OCI-LY1 (cell line): Measurements from ENCODE around the gene KLHDC10.

Experiments
- H2AFZ ChIP-seq: fragments of 200-600 bp; sonication (generic), shearing (Covaris generic); 2 replicates; pipeline ENCODE4 v1.6.0; 2014; ENCODE audit warnings: antibody characterized with exemption, mild to moderate bottlenecking, low read length
- H3F3A ChIP-seq: fragments of 200-600 bp; sonication (generic), shearing (Covaris generic); 2 replicates; pipeline ENCODE4 v1.6.0; 2014; ENCODE audit warnings: mild to moderate bottlenecking, antibody characterized with exemption, low read length, moderate library complexity; ENCODE audit not compliant: insufficient read depth
- H3K27ac ChIP-seq: fragments of 200-600 bp; sonication (generic); 2 replicates; pipeline ENCODE4 v1.5.1; 2014; ENCODE audit warnings: low read length, mixed run types, mild to moderate bottlenecking, low read depth; ENCODE audit not compliant: poor library complexity, severe bottlenecking
- H3K27me3 ChIP-seq: fragments of 200-600 bp; sonication (generic); 2 replicates; pipeline ENCODE4 v1.6.0; 2014; ENCODE audit warnings: antibody characterized with exemption, mild to moderate bottlenecking, low read length, moderate library complexity; ENCODE audit not compliant: insufficient read depth
- H3K36me3 ChIP-seq: fragments of 200-600 bp; sonication (generic); 2 replicates; pipeline ENCODE4 v1.6.1; 2014; ENCODE audit warnings: mild to moderate bottlenecking, antibody characterized with exemption, low read length, moderate library complexity, mixed read lengths; ENCODE audit not compliant: insufficient read depth
- H3K4me1 ChIP-seq: fragments of 200-600 bp; sonication (generic); 2 replicates; pipeline ENCODE4 v1.5.1; 2014; ENCODE audit warnings: mild to moderate bottlenecking, low read length, moderate library complexity; ENCODE audit not compliant: insufficient read depth, severe bottlenecking
- H3K4me2 ChIP-seq: fragments of 200-600 bp; sonication (generic), shearing (Covaris generic); 2 replicates; pipeline ENCODE4 v1.6.1; 2014; ENCODE audit warnings: low read length
- H3K4me3 ChIP-seq: fragments of 200-600 bp; sonication (generic); 2 replicates; pipeline ENCODE4 v1.5.1; 2014; ENCODE audit warnings: low read length, low read depth, mild to moderate bottlenecking, mixed read lengths; ENCODE audit not compliant: poor library complexity, severe bottlenecking
- H3K79me2 ChIP-seq: fragments of 200-600 bp; shearing (Covaris generic); 2 replicates; pipeline ENCODE4 v1.6.1; 2016; ENCODE audit warnings: mixed run types, low read length, mixed read lengths; ENCODE audit not compliant: insufficient read depth
- H3K9ac ChIP-seq: fragments of 200-600 bp; sonication (generic), shearing (Covaris generic); 2 replicates; pipeline ENCODE4 v1.6.1; 2014; ENCODE audit warnings: mild to moderate bottlenecking, low read length, mixed read lengths
- H3K9me2 ChIP-seq: fragments of 200-600 bp; sonication (generic), shearing (Covaris generic); 2 replicates; pipeline ENCODE4 v1.6.1; 2014; ENCODE audit warnings: low read depth, mild to moderate bottlenecking, low read length, mixed read lengths
- H3K9me3 ChIP-seq: fragments of 200-600 bp; shearing (Covaris generic); 2 replicates; pipeline ENCODE4 v1.6.1; 2014; ENCODE audit warnings: low read length, mixed read lengths
- H4K20me1 ChIP-seq: fragments of 200-600 bp; sonication (generic), shearing (Covaris generic); 2 replicates; pipeline ENCODE4 v1.6.0; 2016; ENCODE audit warnings: mild to moderate bottlenecking, low read length; ENCODE audit not compliant: insufficient read depth
- CTCF ChIP-seq: fragments of 200-600 bp; sonication (generic), shearing (Covaris generic); IDR thresholded peaks from 2 replicates; pipeline ENCODE4 v1.5.1; 2017; ENCODE audit warnings: mild to moderate bottlenecking, antibody characterized with exemption, low read length, moderate library complexity, mixed read lengths
- EZH2 ChIP-seq: fragments of 200-600 bp; sonication (generic), shearing (Covaris generic); IDR thresholded peaks from 2 replicates; pipeline ENCODE4 v1.8.0; 2017; ENCODE audit warnings: borderline replicate concordance, mixed run types, mild to moderate bottlenecking, antibody characterized with exemption, low read length, moderate library complexity, mixed read lengths

Gene KLHDC10

GRCh38 chr7:130107949-130108674, 37.8 kb downstream of the KLHDC10 start:
- no peaks in the 10 kb centered on the region for H3K27me3 ChIP-seq
- no peak overlapping the region for H2AFZ ChIP-seq
- H3K9ac ChIP-seq = no peak overlapping the region
- peaks cover 5% of the 10 kb centered on the region; the same call in 1 of the 2 replicates for H3K36me3 ChIP-seq
- no peak overlapping the region for H3K27ac ChIP-seq
- TF ChIP-seq CTCF = no peak
- peaks cover 2% of the 10 kb centered on the region; the same call in 1 of the 2 replicates for H3K9me3 ChIP-seq
- H3F3A ChIP-seq = no peaks in the 10 kb centered on the region
- peaks cover 11% of the 10 kb centered on the region for H3K4me1 ChIP-seq
- no peak overlapping the region for H3K4me3 ChIP-seq
- no peak overlapping the region for H3K4me2 ChIP-seq
- no peaks in the 10 kb centered on the region for H3K9me2 ChIP-seq
- H3K79me2 ChIP-seq = no peaks in the 10 kb centered on the region
- no peaks in the 10 kb centered on the region for H4K20me1 ChIP-seq

GRCh38 chr7:130108809-130109208, 38.5 kb downstream of the KLHDC10 start:
- H3K27ac ChIP-seq = no peak overlapping the region
- H3K4me1 ChIP-seq = peaks cover 18% of the 10 kb centered on the region
- H3K27me3 ChIP-seq = no peaks in the 10 kb centered on the region
- no peak for TF ChIP-seq EZH2
- no peak for TF ChIP-seq CTCF
- peaks cover 5% of the 10 kb centered on the region; the same call in 1 of the 2 replicates for H3K36me3 ChIP-seq
- H3K4me2 ChIP-seq = no peak overlapping the region
- H3K79me2 ChIP-seq = no peaks in the 10 kb centered on the region
- H3K9me3 ChIP-seq = peaks cover 2% of the 10 kb centered on the region; the same call in 1 of the 2 replicates
- H3K4me3 ChIP-seq = no peak overlapping the region
- H3K9me2 ChIP-seq = no peaks in the 10 kb centered on the region
- no peak overlapping the region for H3K9ac ChIP-seq
- no peak overlapping the region for H2AFZ ChIP-seq
- no peaks in the 10 kb centered on the region for H4K20me1 ChIP-seq
- no peaks in the 10 kb centered on the region for H3F3A ChIP-seq

- Histone ChIP-seq H3K9me2 (no peaks in the 10 kb centered on the region), H3K4me2 (no peak overlapping the region), H3K79me2 (no peaks in the 10 kb centered on the region), H3K4me3 (no peak overlapping the region), H3K27ac (no peak overlapping the region), H3K9me3 (peaks cover 2% of the 10 kb centered on the region; the same call in 1 of the 2 replicates), H3K27me3 (no peaks in the 10 kb centered on the region), H2AFZ (no peak overlapping the region), H3F3A (no peaks in the 10 kb centered on the region), H3K9ac (no peak overlapping the region), H3K36me3 (no peaks in the 10 kb centered on the region), H3K4me1 (peaks cover 24% of the 10 kb centered on the region), H4K20me1 (no peaks in the 10 kb centered on the region)
- TF ChIP-seq EZH2 (no peak), CTCF (no peak)
Measured at GRCh38 chr7:130112093-130112492, 41.8 kb downstream of the KLHDC10 start.
